SK-N-SH (cell line): ENCODE data around the gene ISOC2. TPM values are rescaled to one million over a fixed set of nuclear protein-coding genes. Genes with fewer than 3 reads are reported as not detected.

ENCODE experiments used
- CTCF ChIA-PET: fragments of 300-600, 350-600 bp; formaldehyde crosslinking; extraction: SDS; loops from one replicate; lab custom pipeline; 2021; lab: Yijun Ruan, JAX
- POLR2A ChIA-PET: fragments of 350-600 bp; sonication (Branson Sonifier 250); formaldehyde crosslinking; extraction: SDS; loops from one replicate; lab custom pipeline; 2020; ENCODE audit warnings: antibody characterized with exemption, inconsistent platforms; lab: Yijun Ruan, JAX
- DNase-seq: peaks from one replicate; pipeline ENCODE4 v3.0.0; 2012
- H2AFZ ChIP-seq: fragments of 200-600 bp; sonication (generic); 2 replicates; pipeline ENCODE4 v1.8.1; 2016; ENCODE audit warnings: antibody characterized with exemption, mild to moderate bottlenecking, low read depth
- H3F3A ChIP-seq: fragments of 200-600 bp; sonication (generic); replicated peaks from 2 replicates; pipeline ENCODE3; 2016; ENCODE audit warnings: antibody characterized with exemption, mild to moderate bottlenecking; ENCODE audit not compliant: insufficient read depth
- H3K27ac ChIP-seq, 2 experiments: fragments of 200-500 bp in 1 of 2; fragments of 200-600 bp in 1 of 2; sonication (Bioruptor generic) in 1 of 2; sonication (generic), shearing (Covaris generic) in 1 of 2; 2 replicates each; pipeline versions ENCODE4 v1.5.1 to v1.6.1; 2014 to 2016; ENCODE audit warnings: low read depth in 2 of 2, inconsistent platforms in 1 of 2, low read length in 1 of 2, mild to moderate bottlenecking in 1 of 2, mixed read lengths in 1 of 2
- H3K27me3 ChIP-seq: fragments of 200-600 bp; sonication (generic), shearing (Covaris generic); 2 replicates; pipeline ENCODE4 v1.6.1; 2016; ENCODE audit warnings: mixed run types; ENCODE audit not compliant: insufficient read depth
- H3K36me3 ChIP-seq, 2 experiments: fragments of 200-500 bp in 1 of 2; fragments of 200-600 bp in 1 of 2; sonication (Bioruptor generic) in 1 of 2; sonication (generic) in 1 of 2; replicated peaks in 1 of 2; 2 replicates each; pipeline versions ENCODE3 to v1.5.1; 2014 to 2016; ENCODE audit warnings: low read length in 1 of 2, mild to moderate bottlenecking in 1 of 2; ENCODE audit not compliant: insufficient read depth in 2 of 2, control insufficient read depth in 1 of 2
- H3K4me1 ChIP-seq, 2 experiments: fragments of 200-500 bp in 1 of 2; fragments of 200-600 bp in 1 of 2; sonication (Bioruptor generic) in 1 of 2; sonication (generic), shearing (Covaris generic) in 1 of 2; 2 replicates each; pipeline versions ENCODE4 v1.5.1 to v1.6.1; 2014 to 2016; ENCODE audit warnings: low read depth in 1 of 2, low read length in 1 of 2, mixed run types in 1 of 2; ENCODE audit not compliant: insufficient read depth in 2 of 2, control insufficient read depth in 1 of 2
- H3K4me2 ChIP-seq: fragments of 200-600 bp; sonication (generic), shearing (Covaris generic); 2 replicates; pipeline ENCODE4 v1.6.1; 2017; ENCODE audit warnings: mixed run types
- H3K4me3 ChIP-seq, 2 experiments: fragments of 200-500 bp in 1 of 2; fragments of 200-600 bp in 1 of 2; sonication (Bioruptor generic) in 1 of 2; sonication (generic), shearing (Covaris generic) in 1 of 2; 2 replicates each; pipeline versions ENCODE4 v1.5.1 to v1.8.1; 2014 to 2016; ENCODE audit warnings: low read depth in 2 of 2, inconsistent platforms in 1 of 2, low read length in 1 of 2, mild to moderate bottlenecking in 1 of 2, mixed read lengths in 1 of 2, moderate library complexity in 1 of 2
- H3K79me2 ChIP-seq: fragments of 200-600 bp; sonication (generic); 2 replicates; pipeline ENCODE4 v1.8.1; 2017; ENCODE audit warnings: mild to moderate bottlenecking; ENCODE audit not compliant: insufficient read depth
- H3K9ac ChIP-seq: fragments of 200-600 bp; sonication (generic); 2 replicates; pipeline ENCODE4 v1.6.1; 2017; ENCODE audit warnings: mixed run types
- H3K9me2 ChIP-seq: fragments of 200-600 bp; sonication (generic); 2 replicates; pipeline ENCODE4 v1.6.1; 2017; ENCODE audit warnings: mixed run types
- H3K9me3 ChIP-seq: fragments of 200-600 bp; sonication (generic); 2 replicates; pipeline ENCODE4 v1.6.1; 2017; ENCODE audit warnings: mixed run types, mild to moderate bottlenecking, moderate library complexity
- H4K20me1 ChIP-seq: fragments of 200-600 bp; sonication (generic); 2 replicates; pipeline ENCODE4 v1.6.1; 2017; ENCODE audit warnings: mild to moderate bottlenecking, mixed run types; ENCODE audit not compliant: insufficient read depth
- CHD2 ChIP-seq: fragments of 150-350 bp; IDR thresholded peaks from 2 replicates; pipeline ENCODE4 v1.6.1; 2018; ENCODE audit warnings: low read length; ENCODE audit not compliant: partially characterized antibody
- ELF1 ChIP-seq: IDR thresholded peaks from 2 replicates; pipeline ENCODE4 v1.4.0; 2012
- EZH2phosphoT487 ChIP-seq: fragments of 200-600 bp; sonication (generic); IDR thresholded peaks from 2 replicates; pipeline ENCODE4 v1.6.1; 2017; ENCODE audit warnings: low read depth, mixed run types, mild to moderate bottlenecking, antibody characterized with exemption, moderate library complexity, borderline replicate concordance
- FOSL2 ChIP-seq: IDR thresholded peaks from 2 replicates; pipeline ENCODE4 v1.4.0; 2012; ENCODE audit warnings: low read depth, mild to moderate bottlenecking, moderate library complexity, borderline replicate concordance
- FOXM1 ChIP-seq: IDR thresholded peaks from 2 replicates; pipeline ENCODE4 v1.4.0; 2012; ENCODE audit warnings: low read depth, mild to moderate bottlenecking
- GATA2 ChIP-seq: sonication (generic); formaldehyde crosslinking; IDR thresholded peaks from 2 replicates; pipeline ENCODE4 v1.5.0; 2020; ENCODE audit warnings: mild to moderate bottlenecking, missing genetic modification reagents
- JUND ChIP-seq: IDR thresholded peaks from 2 replicates; pipeline ENCODE4 v1.4.0; 2012
- MXI1 ChIP-seq: IDR thresholded peaks from 2 replicates; pipeline ENCODE4 v1.6.1; 2012; ENCODE audit warnings: mild to moderate bottlenecking, low read depth, low read length, improper control_type of control experiment
- RCOR1 ChIP-seq: fragments of 150-350 bp; IDR thresholded peaks from 2 replicates; pipeline ENCODE4 v1.6.1; 2017; ENCODE audit warnings: antibody characterized with exemption, low read length
- SIN3A ChIP-seq: IDR thresholded peaks from 2 replicates; pipeline ENCODE4 v1.6.1; 2012; ENCODE audit warnings: low read depth, mild to moderate bottlenecking, low read length, moderate library complexity, borderline replicate concordance
- SMC3 ChIP-seq: IDR thresholded peaks from 2 replicates; pipeline ENCODE4 v1.6.1; 2012; ENCODE audit warnings: low read depth, low read length, improper control_type of control experiment
- USF2 ChIP-seq: fragments of 150-350 bp; IDR thresholded peaks from 2 replicates; pipeline ENCODE4 v1.6.1; 2017; ENCODE audit warnings: antibody characterized with exemption, low read length, low read depth, borderline replicate concordance
- WGBS: methylation state at CpG from one replicate; pipeline ENCODE4 v1.1.6; 2017; ENCODE audit warnings: low lambda C conversion rate; 5-methylcytosine and 5-hydroxymethylcytosine counted together
- polyA plus RNA-seq, 3 experiments: library from polyadenylated mRNA; depleted of rRNA; stranded (reverse); fragments of >200 nt; gene quantifications; 2 replicates each; pipeline ENCODE4 v1.2.3, GENCODE V29; 2012
- TF ChIP-seq, protein P1 (sequence below): fragments of 200-600 bp; sonication (generic); IDR thresholded peaks from 2 replicates; pipeline ENCODE4 v1.6.1; 2017; ENCODE audit warnings: antibody characterized with exemption, mild to moderate bottlenecking, moderate library complexity
- TF ChIP-seq, protein P2 (sequence below): IDR thresholded peaks from 2 replicates; pipeline ENCODE4 v1.4.0; 2012; ENCODE audit warnings: low read depth, borderline replicate concordance

ISOC2 gene
- polyA plus RNA-seq, 1 of the 3 experiments (the other 2 are of a cell fraction), result 65.4 TPM

- CTCF ChIA-PET, result interaction anchor here (0.9 to 15.1 kb wide), 2 partner anchors 14 to 22 kb away, joined by 3 to 162 read pairs; no protein-coding TSS in a partner anchor
These were observed 20.9 kb upstream of the ISOC2 start for GRCh38 chr19:55482156-55482961.

DNA sequence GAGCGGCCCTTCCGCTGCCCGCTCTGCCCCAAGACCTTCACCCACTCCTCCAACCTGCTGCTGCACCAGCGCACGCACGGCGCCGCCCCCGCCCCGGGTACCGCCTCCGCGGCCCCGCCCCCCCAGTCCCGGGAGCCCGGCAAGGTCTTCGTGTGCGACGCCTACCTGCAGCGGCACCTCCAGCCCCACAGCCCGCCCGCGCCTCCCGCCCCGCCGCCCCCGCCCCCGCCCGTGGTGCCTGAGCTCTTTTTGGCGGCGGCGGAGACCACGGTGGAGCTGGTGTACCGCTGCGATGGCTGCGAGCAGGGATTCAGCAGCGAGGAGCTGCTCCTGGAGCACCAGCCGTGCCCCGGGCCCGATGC, 20.3 kb upstream of the ISOC2 start:
- ChIA-PET POLR2A (no interaction called here), CTCF (interaction anchor here (0.9 to 15.1 kb wide), 2 partner anchors 14 to 23 kb away, joined by 3 to 162 read pairs; no protein-coding TSS in a partner anchor)
- Histone ChIP-seq H3K4me1 (peaks cover 27 to 30% of the 10 kb centered on the region in 2 experiments; a peak in 3 of 4 replicates), H3F3A (peaks cover 17% of the 10 kb centered on the region), H3K9me2 (no peaks in the 10 kb centered on the region), H3K36me3 (peaks cover 0 to 7% of the 10 kb centered on the region in 2 experiments), H3K9me3 (no peaks in the 10 kb centered on the region), H3K4me2 (no peak overlapping the region), H3K9ac (no peak overlapping the region), H3K27ac (no peak overlapping the region), H3K4me3 (no peak overlapping the region), H3K79me2 (peaks cover 45% of the 10 kb centered on the region), H3K27me3 (no peaks in the 10 kb centered on the region), H4K20me1 (no peaks in the 10 kb centered on the region), H2AFZ (no peak overlapping the region)
- 97% methylated on average over 19 of the region's 40 CpGs for WGBS
- TF ChIP-seq CHD2 (no peak), MXI1 (no peak), RCOR1 (no peak), JUND (no peak), FOSL2 (no peak), SIN3A (no peak)
- DNase-seq, result no peak

More at GRCh38 chr19:55482156-55482961, 20.9 kb upstream of the ISOC2 start:
- Histone ChIP-seq H2AFZ (no peak overlapping the region), H3K36me3 (peaks cover 0 to 7% of the 10 kb centered on the region in 2 experiments), H3F3A (peaks cover 23% of the 10 kb centered on the region), H3K4me1 (peaks cover 32 to 35% of the 10 kb centered on the region in 2 experiments; a peak in 3 of 4 replicates), H3K9me3 (no peaks in the 10 kb centered on the region), H3K4me3 (no peak overlapping the region), H3K4me2 (no peak overlapping the region), H3K9me2 (no peaks in the 10 kb centered on the region), H3K79me2 (peaks cover 42% of the 10 kb centered on the region), H3K9ac (no peak overlapping the region), H3K27ac (no peak overlapping the region), H4K20me1 (no peaks in the 10 kb centered on the region), H3K27me3 (no peaks in the 10 kb centered on the region)
- WGBS, result 97% methylated on average over 27 of the region's 83 CpGs
- POLR2A ChIA-PET, result interaction anchor here (0.7 kb wide), 1 partner anchor 16 kb away, joined by 4 read pairs; no protein-coding TSS in a partner anchor
- no peak for DNase-seq
- TF ChIP-seq SIN3A, result no peak
- TF ChIP-seq CHD2, result no peak

GRCh38 chr19:55481148-55481793, 19.8 kb upstream of the ISOC2 start:
- no peak overlapping the region for H3K27ac ChIP-seq
- TF ChIP-seq SMC3 (no peak), GATA2 (no peak), MXI1 (no peak), FOXM1 (no peak), SIN3A (no peak), ELF1 (no peak), EZH2phosphoT487 (no peak), USF2 (no peak)
- TF ChIP-seq, protein P1, sequence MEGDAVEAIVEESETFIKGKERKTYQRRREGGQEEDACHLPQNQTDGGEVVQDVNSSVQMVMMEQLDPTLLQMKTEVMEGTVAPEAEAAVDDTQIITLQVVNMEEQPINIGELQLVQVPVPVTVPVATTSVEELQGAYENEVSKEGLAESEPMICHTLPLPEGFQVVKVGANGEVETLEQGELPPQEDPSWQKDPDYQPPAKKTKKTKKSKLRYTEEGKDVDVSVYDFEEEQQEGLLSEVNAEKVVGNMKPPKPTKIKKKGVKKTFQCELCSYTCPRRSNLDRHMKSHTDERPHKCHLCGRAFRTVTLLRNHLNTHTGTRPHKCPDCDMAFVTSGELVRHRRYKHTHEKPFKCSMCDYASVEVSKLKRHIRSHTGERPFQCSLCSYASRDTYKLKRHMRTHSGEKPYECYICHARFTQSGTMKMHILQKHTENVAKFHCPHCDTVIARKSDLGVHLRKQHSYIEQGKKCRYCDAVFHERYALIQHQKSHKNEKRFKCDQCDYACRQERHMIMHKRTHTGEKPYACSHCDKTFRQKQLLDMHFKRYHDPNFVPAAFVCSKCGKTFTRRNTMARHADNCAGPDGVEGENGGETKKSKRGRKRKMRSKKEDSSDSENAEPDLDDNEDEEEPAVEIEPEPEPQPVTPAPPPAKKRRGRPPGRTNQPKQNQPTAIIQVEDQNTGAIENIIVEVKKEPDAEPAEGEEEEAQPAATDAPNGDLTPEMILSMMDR, result no peak
- TF ChIP-seq, protein P2, sequence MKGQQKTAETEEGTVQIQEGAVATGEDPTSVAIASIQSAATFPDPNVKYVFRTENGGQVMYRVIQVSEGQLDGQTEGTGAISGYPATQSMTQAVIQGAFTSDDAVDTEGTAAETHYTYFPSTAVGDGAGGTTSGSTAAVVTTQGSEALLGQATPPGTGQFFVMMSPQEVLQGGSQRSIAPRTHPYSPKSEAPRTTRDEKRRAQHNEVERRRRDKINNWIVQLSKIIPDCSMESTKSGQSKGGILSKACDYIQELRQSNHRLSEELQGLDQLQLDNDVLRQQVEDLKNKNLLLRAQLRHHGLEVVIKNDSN, result no peak
- DNase-seq, result no peak
- no peak overlapping the region for H2AFZ ChIP-seq
- H3F3A ChIP-seq, result peaks cover 12% of the 10 kb centered on the region
- H3K4me3 ChIP-seq, result no peak overlapping the region
- no peak overlapping the region for H3K9ac ChIP-seq
- H3K27me3 ChIP-seq, result no peaks in the 10 kb centered on the region
- H3K4me2 ChIP-seq, result no peak overlapping the region
- H3K79me2 ChIP-seq, result peaks cover 45% of the 10 kb centered on the region
- POLR2A ChIA-PET, result no interaction called here
- no peaks in the 10 kb centered on the region for H4K20me1 ChIP-seq
- H3K9me2 ChIP-seq, result no peaks in the 10 kb centered on the region
- CTCF ChIA-PET, result interaction anchor here (0.9 to 15.1 kb wide), 2 partner anchors 13 to 23 kb away, joined by 3 to 162 read pairs; no protein-coding TSS in a partner anchor
- peaks cover 0 to 7% of the 10 kb centered on the region in 2 experiments for H3K36me3 ChIP-seq
- H3K4me1 ChIP-seq, result peaks cover 22 to 26% of the 10 kb centered on the region in 2 experiments; a peak in 3 of 4 replicates
- H3K9me3 ChIP-seq, result no peaks in the 10 kb centered on the region
- 97% methylated on average over 23 of the region's 52 CpGs for WGBS
